Hepatocyte (in vitro differentiated cells): ENCODE data around the gene ZBTB44. TPM values are rescaled to one million over a fixed set of nuclear protein-coding genes. Genes with fewer than 3 reads are reported as not detected.

Experiments
- DNase-seq: peaks from one replicate; pipeline ENCODE4 v3.0.0-alpha.2; 2016; ENCODE audit warnings: low spot score
- H2AFZ ChIP-seq: fragments of 200-600 bp; sonication (generic); 2 replicates; pipeline ENCODE4 v1.6.0; 2016; ENCODE audit warnings: antibody characterized with exemption, mild to moderate bottlenecking
- H3K27ac ChIP-seq: fragments of 200-600 bp; sonication (generic); 2 replicates; pipeline ENCODE4 v1.5.1; 2016; ENCODE audit warnings: mild to moderate bottlenecking
- H3K27me3 ChIP-seq: fragments of 200-600 bp; sonication (generic); 2 replicates; pipeline ENCODE4 v1.6.1; 2016
- H3K36me3 ChIP-seq: fragments of 200-600 bp; sonication (generic); replicated peaks from 2 replicates; pipeline ENCODE4 v1.5.1; 2016; ENCODE audit warnings: low read depth; ENCODE audit not compliant: insufficient read depth
- H3K4me1 ChIP-seq: fragments of 200-600 bp; sonication (generic); 2 replicates; pipeline ENCODE4 v1.5.1; 2016; ENCODE audit warnings: mild to moderate bottlenecking, moderate library complexity; ENCODE audit not compliant: insufficient read depth
- H3K4me2 ChIP-seq: fragments of 200-600 bp; sonication (generic); 2 replicates; pipeline ENCODE4 v1.6.0; 2016
- H3K4me3 ChIP-seq: fragments of 200-600 bp; sonication (generic); 2 replicates; pipeline ENCODE4 v1.5.1; 2016; ENCODE audit warnings: mild to moderate bottlenecking
- H3K79me2 ChIP-seq: fragments of 200-600 bp; sonication (generic); 2 replicates; pipeline ENCODE4 v1.6.0; 2017; ENCODE audit warnings: mild to moderate bottlenecking
- H3K9me2 ChIP-seq: fragments of 200-600 bp; sonication (generic); replicated peaks from 2 replicates; pipeline ENCODE4 v1.6.0; 2017; ENCODE audit warnings: mild to moderate bottlenecking; ENCODE audit not compliant: insufficient read depth
- H3K9me3 ChIP-seq: fragments of 200-600 bp; sonication (generic); 2 replicates; pipeline ENCODE4 v1.5.1; 2016; ENCODE audit warnings: low read depth, mild to moderate bottlenecking
- H4K20me1 ChIP-seq: fragments of 200-600 bp; sonication (generic); 2 replicates; pipeline ENCODE4 v1.6.0; 2016; ENCODE audit warnings: mild to moderate bottlenecking; ENCODE audit not compliant: insufficient read depth, poor library complexity, severe bottlenecking
- CTCF ChIP-seq: fragments of 200-600 bp; sonication (generic); IDR thresholded peaks from 2 replicates; pipeline ENCODE4 v1.5.1; 2016; ENCODE audit warnings: antibody characterized with exemption, mild to moderate bottlenecking; ENCODE audit not compliant: poor library complexity
- EZH2 ChIP-seq: fragments of 200-600 bp; sonication (generic); IDR thresholded peaks from 2 replicates; pipeline ENCODE4 v1.6.1; 2016; ENCODE audit warnings: antibody characterized with exemption, mild to moderate bottlenecking, borderline replicate concordance
- EZH2phosphoT487 ChIP-seq: fragments of 200-600 bp; sonication (generic); IDR thresholded peaks from one replicate; pipeline ENCODE4 v1.6.1; 2018; ENCODE audit warnings: antibody characterized with exemption, mild to moderate bottlenecking, low read depth, moderate library complexity; ENCODE audit not compliant: unreplicated experiment, severe bottlenecking
- WGBS: methylation state at CpG from one replicate; pipeline ENCODE4 v1.1.6; 2016; ENCODE audit warnings: low lambda C conversion rate; ENCODE audit errors: missing lambda C conversion rate; 5-methylcytosine and 5-hydroxymethylcytosine counted together
- polyA plus RNA-seq: library from polyadenylated mRNA; unstranded; fragments of >200 nt; fragmentation: Nextera tagmentation; extraction: Ambion mirVana; gene quantifications from 2 replicates; pipeline ENCODE4 v1.2.1, GENCODE V29; 2016
- total RNA-seq: library from RNA; depleted of rRNA; stranded (reverse); fragments of >200 nt; gene quantifications from 2 replicates; pipeline ENCODE4 v1.2.3, GENCODE V29; 2014

The ZBTB44 gene
- total and polyA plus RNA-seq, 2 experiments from 2014 or later, result 7.3 to 53.8 TPM

GRCh38 chr11:130269326-130269943 is 45.3 kb downstream of the ZBTB44 start:
- no peaks in the 10 kb centered on the region for H3K36me3 ChIP-seq

GRCh38 chr11:130263351-130263750 is 51.4 kb downstream of the ZBTB44 start:
- Histone ChIP-seq H3K4me3 (no peak overlapping the region), H4K20me1 (no peaks in the 10 kb centered on the region), H3K4me1 (no peaks in the 10 kb centered on the region), H3K36me3 (peaks cover 5% of the 10 kb centered on the region), H3K4me2 (no peak overlapping the region), H3K27me3 (no peaks in the 10 kb centered on the region), H3K79me2 (peaks cover 66% of the 10 kb centered on the region), H3K9me3 (peaks cover 5% of the 10 kb centered on the region), H3K27ac (no peak overlapping the region), H3K9me2 (no peaks in the 10 kb centered on the region), H2AFZ (no peak overlapping the region)
- DNase-seq, result no peak
- TF ChIP-seq CTCF (no peak), EZH2 (no peak), EZH2phosphoT487 (no peak)
- 79% methylated on average over 5 of the region's 5 CpGs for WGBS

More at GRCh38 chr11:130269326-130269943, 45.3 kb downstream of the ZBTB44 start:
- Histone ChIP-seq H3K9me3 (no peaks in the 10 kb centered on the region), H3K4me1 (no peaks in the 10 kb centered on the region), H3K9me2 (no peaks in the 10 kb centered on the region), H4K20me1 (no peaks in the 10 kb centered on the region), H2AFZ (no peak overlapping the region), H3K79me2 (peaks cover 41% of the 10 kb centered on the region), H3K27me3 (no peaks in the 10 kb centered on the region), H3K4me2 (no peak overlapping the region), H3K27ac (no peak overlapping the region), H3K4me3 (no peak overlapping the region)
- 84% methylated on average over 1 of the region's 1 CpG for WGBS
- DNase-seq, result no peak
- no peak for TF ChIP-seq CTCF
- no peak for TF ChIP-seq EZH2
- TF ChIP-seq EZH2phosphoT487, result no peak

GRCh38 chr11:130262424-130262823 is 52.3 kb downstream of the ZBTB44 start:
- 76% methylated on average over 4 of the region's 4 CpGs for WGBS
- Histone ChIP-seq H3K4me3 (no peak overlapping the region), H3K79me2 (peaks cover 70% of the 10 kb centered on the region), H3K27ac (no peak overlapping the region), H3K4me1 (no peaks in the 10 kb centered on the region), H4K20me1 (no peaks in the 10 kb centered on the region), H2AFZ (no peak overlapping the region), H3K9me3 (peaks cover 5% of the 10 kb centered on the region), H3K27me3 (no peaks in the 10 kb centered on the region), H3K36me3 (peaks cover 5% of the 10 kb centered on the region), H3K4me2 (no peak overlapping the region), H3K9me2 (no peaks in the 10 kb centered on the region)
- no peak for TF ChIP-seq EZH2
- no peak for TF ChIP-seq CTCF
- no peak for TF ChIP-seq EZH2phosphoT487
- DNase-seq, result no peak
